ENCODE results near the gene PPP6R3. TPM values are rescaled to one million over a fixed set of nuclear protein-coding genes. Genes with fewer than 3 reads are reported as not detected.
A peak's percentile ranks its signal among the peaks of the same experiment; 100 is the strongest.
"Not testable (repeated sequence)": the region's sequence is repeated elsewhere in the genome, so short reads cannot be mapped to it uniquely, and the experiment has no call there.

Gene PPP6R3
- total and polyA plus RNA-seq, 4 experiments from 2014 or later, result 22.2 to 147 (median 96.9) TPM

- peaks cover 0 to 6% of the 10 kb centered on the region in 2 donors for H3K27me3 Mint-ChIP-seq
- peak overlapping the region in 3 of 8 donors; percentile 29 to 57 (median 43) for H3K4me3 Mint-ChIP-seq
- H3K36me3 ChIP-seq (ENCODE audit: insufficient read depth, low read length), result no peaks in the 10 kb centered on the region
- H3K4me1 Mint-ChIP-seq, result peaks cover 9 to 24% (median 14%) of the 10 kb centered on the region in 4 donors
- no peaks in the 10 kb centered on the region for H3K9me3 ChIP-seq (ENCODE audit: control insufficient read depth in 1 of 2, low read length in 2 of 2)
- peaks cover 3 to 12% of the 10 kb centered on the region in 2 donors for H3K36me3 Mint-ChIP-seq
- POLR2A ChIA-PET (ENCODE audit: partially characterized antibody), result no interaction called here
- H3K27ac Mint-ChIP-seq, result peak overlapping the region in 4 of 7 donors; percentile 27 to 100 (median 44)
- no peaks in the 10 kb centered on the region for H3K27me3 ChIP-seq (ENCODE audit: insufficient read depth, low read length)
- CTCF ChIA-PET (ENCODE audit: partially characterized antibody), result interaction anchor here (1.6 kb wide), 1 partner anchor 11 kb away, joined by 5 read pairs; no protein-coding TSS in a partner anchor
- intact Hi-C loops (cut with micrococcal nuclease), result no loop called here
- no peak overlapping the region for H3K4me3 ChIP-seq (ENCODE audit: low read length in 2 of 2)
- no peak for DNase-seq
- H3K9me3 Mint-ChIP-seq, result no peaks in the 10 kb centered on the region
- H3K27ac ChIP-seq (ENCODE audit: low read depth, low read length), result no peak overlapping the region
- H3K4me1 ChIP-seq (ENCODE audit: insufficient read depth, low read length), result peaks cover 21% of the 10 kb centered on the region
These were observed 2.7 kb upstream of the PPP6R3 start for GRCh38 chr11:68457898-68458249.

DNA sequence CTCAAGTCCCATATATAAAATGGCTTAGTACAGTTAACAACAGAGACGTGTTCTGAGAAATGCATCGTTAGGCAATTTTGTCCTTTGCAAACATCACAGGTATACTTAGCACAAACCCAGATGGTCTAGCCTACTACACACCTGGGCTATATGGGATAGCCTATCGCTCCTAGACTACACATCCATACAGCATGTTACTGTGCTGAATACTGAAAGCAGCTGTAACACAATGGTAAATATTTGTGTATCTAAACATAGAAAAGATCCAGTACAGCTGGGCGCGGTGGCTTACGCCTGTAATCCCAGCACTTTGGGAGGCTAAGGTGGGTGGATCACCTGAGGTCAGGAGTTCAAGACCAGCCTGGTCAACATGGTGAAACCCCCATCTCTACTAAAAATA, 2.2 kb upstream of the PPP6R3 start:
- H3K27me3 Mint-ChIP-seq; CTCF ChIA-PET (ENCODE audit: partially characterized antibody); H3K36me3 ChIP-seq (ENCODE audit: insufficient read depth, low read length); H3K4me3 ChIP-seq (ENCODE audit: low read length in 2 of 2); H3K27me3 ChIP-seq (ENCODE audit: insufficient read depth, low read length); POLR2A ChIA-PET (ENCODE audit: partially characterized antibody); H3K9me3 Mint-ChIP-seq; H3K9me3 ChIP-seq (ENCODE audit: control insufficient read depth in 1 of 2, low read length in 2 of 2); intact Hi-C loops (cut with micrococcal nuclease); DNase-seq; H3K27ac ChIP-seq (ENCODE audit: low read depth, low read length): not testable (repeated sequence)
- peaks cover 26% of the 10 kb centered on the region for H3K4me1 ChIP-seq (ENCODE audit: insufficient read depth, low read length)
- Mint-ChIP-seq H3K36me3 (peaks cover 3 to 12% of the 10 kb centered on the region in 2 donors), H3K4me1 (peaks cover 11 to 27% (median 17%) of the 10 kb centered on the region in 4 donors), H3K4me3 (peak overlapping the region in 3 of 8 donors; percentile 29 to 57 (median 43)), H3K27ac (peak overlapping the region in 2 of 7 donors; percentile 27 to 100)

DNA sequence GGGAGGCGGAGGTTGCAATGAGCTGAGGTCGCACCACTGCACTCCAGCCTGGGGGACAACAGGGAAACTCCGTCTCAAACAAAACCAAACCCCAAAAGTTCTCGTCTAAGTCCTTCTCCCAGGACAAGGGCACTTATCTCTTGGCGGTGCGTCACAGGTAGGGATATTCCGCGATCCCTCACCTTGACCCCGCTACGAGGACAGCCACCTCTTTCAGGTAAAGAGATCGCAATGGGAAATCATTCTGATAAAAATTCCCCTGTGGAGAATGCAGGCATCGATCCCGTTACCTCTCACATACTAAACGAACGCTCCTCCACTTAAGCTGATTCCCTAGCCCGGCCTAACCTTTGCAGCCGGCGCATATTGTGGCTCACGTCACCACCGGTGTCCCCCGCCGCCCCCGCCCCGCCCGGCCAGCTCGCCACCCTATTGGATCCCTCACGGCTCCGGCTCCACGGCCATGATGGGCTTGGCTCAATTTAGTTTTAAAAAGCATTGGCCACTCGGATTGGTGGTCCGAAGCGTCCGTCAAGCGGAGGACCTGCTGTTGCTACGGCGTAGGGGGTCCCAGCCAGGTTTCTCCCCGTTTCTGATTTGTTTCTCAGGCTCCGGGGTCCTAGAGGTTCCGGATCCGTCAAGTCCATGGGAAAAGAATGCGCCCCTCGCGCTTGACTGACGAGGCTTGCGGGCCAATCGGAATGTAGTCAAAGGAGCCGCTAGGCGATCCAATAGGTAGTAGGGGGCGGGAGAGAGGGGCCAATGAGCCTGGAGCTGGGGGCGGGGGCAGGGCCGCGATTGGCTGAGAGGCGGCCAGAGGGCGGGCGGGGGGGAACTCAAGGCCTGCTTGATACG, 439 bp upstream of the PPP6R3 start:
- DNase-seq, result peak; percentile 95 to 97 (median 96)
- CTCF ChIA-PET (ENCODE audit: partially characterized antibody), result interaction anchor here (0.8 to 1.4 kb wide), 2 partner anchors 9 to 251 kb away, joined by 3 to 4 read pairs; no protein-coding TSS in a partner anchor
- intact Hi-C loops (cut with micrococcal nuclease), result loop anchor here (5.0 to 10.0 kb wide), 4 partner anchors 47 to 385 kb away; partner anchors contain the start of genes C11orf24, CPT1A and KMT5B
- Histone ChIP-seq H3K9me3 (ENCODE audit: control insufficient read depth in 1 of 2, low read length in 2 of 2) (no peaks in the 10 kb centered on the region), H3K36me3 (ENCODE audit: insufficient read depth, low read length) (no peaks in the 10 kb centered on the region), H3K4me3 (ENCODE audit: low read length in 2 of 2) (peak overlapping the region; percentile 75 to 90), H3K27ac (ENCODE audit: low read depth, low read length) (peak overlapping the region; percentile 93), H3K4me1 (ENCODE audit: insufficient read depth, low read length) (peaks cover 44% of the 10 kb centered on the region), H3K27me3 (ENCODE audit: insufficient read depth, low read length) (no peaks in the 10 kb centered on the region)
- H3K27me3 Mint-ChIP-seq, result peaks cover 0 to 6% of the 10 kb centered on the region in 2 donors
- H3K4me1 Mint-ChIP-seq, result peaks cover 22 to 44% (median 32%) of the 10 kb centered on the region in 4 donors
- peaks cover 3 to 14% of the 10 kb centered on the region in 2 donors for H3K36me3 Mint-ChIP-seq
- H3K4me3 Mint-ChIP-seq, result peak overlapping the region; percentile 93 to 99 (median 95)
- H3K27ac Mint-ChIP-seq, result peak overlapping the region; percentile 98 to 100 (median 99)
- no peaks in the 10 kb centered on the region for H3K9me3 Mint-ChIP-seq
- POLR2A ChIA-PET (ENCODE audit: partially characterized antibody), result interaction anchor here (0.6 to 1.8 kb wide), 7 partner anchors 8 to 267 kb away, joined by 3 to 9 read pairs (median 4); partner anchors contain the start of gene C11orf24

DNA sequence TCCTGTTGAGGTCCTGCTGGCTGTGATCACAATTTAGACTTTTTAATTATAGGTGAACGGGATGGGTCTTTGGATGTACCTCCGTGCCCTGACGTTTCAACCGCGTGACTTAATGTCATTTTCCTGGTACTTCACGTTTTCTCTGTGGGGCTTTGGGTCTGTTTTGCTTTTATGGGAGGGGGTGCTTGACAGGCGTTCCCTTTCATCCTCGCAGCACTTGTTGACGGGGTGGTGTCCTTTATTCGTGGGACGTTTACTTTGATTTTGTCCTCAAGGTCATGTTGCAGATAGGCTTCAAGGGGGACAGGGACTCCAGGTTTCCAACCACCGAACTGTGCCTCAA, 994 bp downstream of the PPP6R3 start:
- H3K4me1 Mint-ChIP-seq, result peaks cover 32 to 56% (median 44%) of the 10 kb centered on the region in 4 donors
- CTCF ChIA-PET (ENCODE audit: partially characterized antibody), result no interaction called here
- peaks cover 3 to 14% of the 10 kb centered on the region in 2 donors for H3K36me3 Mint-ChIP-seq
- intact Hi-C loops (cut with micrococcal nuclease), result loop anchor here (5.0 to 10.0 kb wide), 4 partner anchors 46 to 383 kb away; partner anchors contain the start of genes C11orf24, CPT1A and KMT5B
- Histone ChIP-seq H3K4me3 (ENCODE audit: low read length in 2 of 2) (peak overlapping the region; percentile 24 to 65), H3K27me3 (ENCODE audit: insufficient read depth, low read length) (no peaks in the 10 kb centered on the region), H3K27ac (ENCODE audit: low read depth, low read length) (peak overlapping the region; percentile 93), H3K4me1 (ENCODE audit: insufficient read depth, low read length) (peaks cover 56% of the 10 kb centered on the region), H3K9me3 (ENCODE audit: control insufficient read depth in 1 of 2, low read length in 2 of 2) (no peaks in the 10 kb centered on the region), H3K36me3 (ENCODE audit: insufficient read depth, low read length) (no peaks in the 10 kb centered on the region)
- peaks cover 0 to 6% of the 10 kb centered on the region in 2 donors for H3K27me3 Mint-ChIP-seq
- H3K4me3 Mint-ChIP-seq, result peak overlapping the region; percentile 80 to 93 (median 85)
- POLR2A ChIA-PET (ENCODE audit: partially characterized antibody), result no interaction called here
- no peaks in the 10 kb centered on the region for H3K9me3 Mint-ChIP-seq
- DNase-seq, result peak in 2 of 5 donors; percentile 19 to 22
- peak overlapping the region; percentile 36 to 99 (median 95) for H3K27ac Mint-ChIP-seq

DNA sequence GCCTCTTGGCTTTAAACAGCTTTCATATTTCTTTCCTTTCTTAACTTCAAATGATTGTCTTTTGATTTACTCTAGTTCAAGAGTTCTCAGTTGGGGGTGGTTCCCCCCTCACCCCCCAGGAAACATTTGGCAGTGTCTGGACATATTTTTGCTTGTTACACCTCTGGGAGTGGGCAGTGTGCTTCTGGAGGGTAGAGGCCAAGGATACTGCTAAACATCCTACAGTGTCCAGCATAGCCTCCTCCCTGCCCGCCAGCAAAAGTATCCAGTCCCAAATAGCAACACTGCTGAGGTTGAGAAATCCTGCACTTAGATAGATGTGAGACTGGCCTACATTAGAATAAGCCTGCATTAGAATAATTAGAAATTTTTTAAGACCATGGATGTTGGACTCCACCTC, 3.2 kb downstream of the PPP6R3 start:
- peak overlapping the region in 5 of 7 donors; percentile 20 to 71 (median 54) for H3K27ac Mint-ChIP-seq
- peaks cover 0 to 6% of the 10 kb centered on the region in 2 donors for H3K27me3 Mint-ChIP-seq
- Histone ChIP-seq H3K4me3 (ENCODE audit: low read length in 2 of 2) (no peak overlapping the region), H3K27ac (ENCODE audit: low read depth, low read length) (no peak overlapping the region), H3K36me3 (ENCODE audit: insufficient read depth, low read length) (no peaks in the 10 kb centered on the region), H3K27me3 (ENCODE audit: insufficient read depth, low read length) (no peaks in the 10 kb centered on the region), H3K9me3 (ENCODE audit: control insufficient read depth in 1 of 2, low read length in 2 of 2) (no peaks in the 10 kb centered on the region), H3K4me1 (ENCODE audit: insufficient read depth, low read length) (peaks cover 76% of the 10 kb centered on the region)
- intact Hi-C loops (cut with micrococcal nuclease), result loop anchor here (5.0 to 10.0 kb wide), 4 partner anchors 44 to 381 kb away; partner anchors contain the start of genes C11orf24, CPT1A and KMT5B
- H3K36me3 Mint-ChIP-seq, result peaks cover 9 to 19% of the 10 kb centered on the region in 2 donors
- ChIA-PET POLR2A (ENCODE audit: partially characterized antibody) (no interaction called here), CTCF (ENCODE audit: partially characterized antibody) (interaction anchor here (0.9 kb wide), 1 partner anchor 15 kb away, joined by 3 read pairs; no protein-coding TSS in a partner anchor)
- peaks cover 46 to 72% (median 62%) of the 10 kb centered on the region in 4 donors for H3K4me1 Mint-ChIP-seq
- H3K4me3 Mint-ChIP-seq, result peak overlapping the region; percentile 45 to 89 (median 74)
- H3K9me3 Mint-ChIP-seq, result no peaks in the 10 kb centered on the region
- DNase-seq, result no peak

DNA sequence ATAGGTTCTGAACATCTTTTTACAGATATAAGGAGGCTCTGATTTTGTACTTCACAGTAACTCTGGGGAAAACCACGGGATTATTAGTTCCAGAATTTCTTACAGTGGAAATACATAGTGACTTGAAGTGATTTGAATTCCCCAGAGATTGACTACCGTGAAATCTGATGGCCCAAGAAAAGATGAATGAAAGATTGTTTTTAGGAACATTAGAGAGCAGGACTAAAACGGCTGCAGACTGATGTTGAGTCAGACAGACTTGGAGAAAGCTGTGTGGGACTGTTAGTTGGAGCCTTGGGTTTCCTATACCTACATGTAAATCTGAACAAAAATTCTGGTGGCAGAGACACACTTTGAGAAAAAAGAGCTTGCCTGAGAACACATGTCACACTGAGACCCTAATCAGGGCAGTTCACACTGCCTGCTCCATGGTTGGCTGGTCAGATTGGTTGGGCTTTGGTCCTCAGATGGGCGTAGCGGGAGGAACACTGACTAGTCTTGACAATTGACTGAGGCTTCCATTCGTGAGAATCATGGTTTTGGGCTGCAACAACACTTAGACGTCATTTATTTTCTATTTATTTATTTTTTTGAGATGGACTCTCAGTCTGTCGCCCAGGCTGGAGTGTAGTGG, 6.8 kb downstream of the PPP6R3 start:
- no peaks in the 10 kb centered on the region for H3K9me3 ChIP-seq (ENCODE audit: control insufficient read depth in 1 of 2, low read length in 2 of 2)
- intact Hi-C loops (cut with micrococcal nuclease), result loop anchor here (10.0 kb wide), 1 partner anchor 377 kb away; the partner anchor contains the start of gene CPT1A
- ChIA-PET CTCF (ENCODE audit: partially characterized antibody) (no interaction called here), POLR2A (ENCODE audit: partially characterized antibody) (interaction anchor here (0.8 kb wide), 1 partner anchor 21 kb away, joined by 3 read pairs; no protein-coding TSS in a partner anchor)
- Mint-ChIP-seq H3K27me3 (no peaks in the 10 kb centered on the region), H3K36me3 (peaks cover 21 to 25% of the 10 kb centered on the region in 2 donors), H3K9me3 (no peaks in the 10 kb centered on the region), H3K4me3 (peak overlapping the region in 7 of 8 donors; percentile 27 to 81 (median 64)), H3K27ac (peak overlapping the region in 3 of 7 donors; percentile 36 to 67 (median 49)), H3K4me1 (peaks cover 73 to 96% (median 84%) of the 10 kb centered on the region in 4 donors)
- no peak overlapping the region for H3K4me3 ChIP-seq (ENCODE audit: low read length in 2 of 2)
- H3K4me1 ChIP-seq (ENCODE audit: insufficient read depth, low read length), result peaks cover 96% of the 10 kb centered on the region
- no peak overlapping the region for H3K27ac ChIP-seq (ENCODE audit: low read depth, low read length)
- H3K36me3 ChIP-seq (ENCODE audit: insufficient read depth, low read length), result no peaks in the 10 kb centered on the region
- H3K27me3 ChIP-seq (ENCODE audit: insufficient read depth, low read length), result no peaks in the 10 kb centered on the region
- DNase-seq, result no peak

Data from CD4-positive, alpha-beta memory T cell (primary cell).